ENCODE measurements around the gene CFAP99.

DNA sequence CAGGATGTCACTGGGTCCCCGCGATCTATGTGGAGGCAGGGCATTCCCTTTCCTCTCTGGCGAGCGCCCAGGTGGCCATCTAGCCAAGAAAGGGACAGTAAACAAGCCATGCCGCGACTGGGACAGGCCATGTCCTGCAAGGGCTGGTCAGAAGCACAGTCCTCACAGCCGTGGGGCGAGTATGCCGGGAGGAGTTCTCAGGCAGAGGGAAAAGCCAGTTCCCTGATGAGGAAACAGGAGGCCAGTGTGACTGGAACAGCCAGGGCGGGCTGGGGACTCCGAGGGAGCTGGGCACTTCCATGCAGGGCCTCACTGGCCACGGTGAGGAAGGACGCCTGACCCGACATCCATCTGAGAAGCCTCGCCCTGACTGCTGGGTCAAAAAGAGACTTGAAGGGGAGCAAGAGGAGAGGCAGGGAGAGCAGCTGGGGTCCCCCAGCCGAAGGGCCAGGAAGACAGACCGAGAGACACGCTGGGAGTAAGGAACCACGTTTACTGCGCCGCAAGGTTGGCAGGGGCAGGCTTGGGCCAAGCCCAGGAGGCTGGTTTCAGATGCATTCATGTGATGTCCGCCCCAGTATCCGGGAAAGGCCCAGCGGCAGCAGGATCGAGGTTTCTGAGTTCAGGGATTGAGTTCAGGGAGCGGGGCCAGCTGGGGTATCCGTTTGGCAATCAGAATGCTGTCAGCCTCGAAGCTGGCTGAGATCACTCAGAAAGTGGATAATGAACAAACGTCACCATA lies 15.0 kb downstream of the CFAP99 start:
- TF ChIP-seq CEBPB (IDR thresholded peaks at IDR 0.05; ENCODE audit: low read depth, low read length) (no peak), FOS (IDR thresholded peaks at IDR 0.05; ENCODE audit: low read depth, low read length) (no peak), POLR2A (IDR thresholded peaks at IDR 0.05; ENCODE audit: low read depth, low read length) (no peak), CTCF (conservative IDR thresholded peaks at IDR 0.05; ENCODE audit: low read depth, low read length) (no peak), NFE2L2 (IDR thresholded peaks at IDR 0.05; ENCODE audit: low read depth, low read length) (no peak)

Measured in IMR-90 (cell line).